ENCODE data around the gene TBL1X. TPM values are rescaled to one million over a fixed set of nuclear protein-coding genes. Genes with fewer than 3 reads are reported as not detected.
"Not testable (repeated sequence)": the region's sequence is repeated elsewhere in the genome, so short reads cannot be mapped to it uniquely, and the experiment has no call there.

The TBL1X gene
- total and polyA plus RNA-seq, 2 donors: 19.8 to 26.1 TPM

DNA sequence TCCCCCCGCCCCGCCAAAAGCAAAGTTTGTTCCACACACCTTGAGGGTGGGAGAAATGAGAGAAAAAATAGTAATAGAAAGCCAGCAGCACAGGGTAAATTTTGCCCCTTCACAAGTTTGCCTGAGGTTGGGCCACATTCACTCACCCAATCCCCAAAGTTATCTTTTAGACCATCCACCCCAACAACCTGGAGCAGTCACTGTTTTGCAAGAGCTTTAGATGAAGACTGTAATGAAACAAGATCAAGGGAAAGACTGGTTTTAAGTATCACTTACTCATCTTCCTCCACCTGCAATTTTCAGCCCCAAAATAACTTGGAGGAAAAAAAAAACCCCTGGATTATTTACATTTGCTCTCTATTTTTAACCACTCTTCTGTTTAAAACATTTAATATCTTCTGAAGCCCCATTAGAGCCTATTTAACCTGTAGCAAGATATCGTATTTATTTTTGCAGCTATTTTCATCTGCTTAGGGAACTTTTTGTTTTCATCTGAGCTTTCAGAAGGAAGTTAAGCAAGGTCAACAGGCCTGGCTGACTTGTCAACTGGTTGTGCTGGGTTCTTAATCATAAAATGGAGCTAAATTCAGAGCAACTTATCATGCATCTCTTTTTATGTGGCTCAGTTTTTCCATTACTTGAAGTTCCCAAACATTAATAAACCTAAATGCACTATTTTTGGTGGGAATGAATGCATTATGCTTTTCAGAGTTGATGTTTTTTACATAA lies 24.6 kb upstream of the TBL1X start:
- Histone ChIP-seq H3K27ac (ENCODE audit: low read depth) (peak overlapping the region; percentile 10), H3K4me3 (ENCODE audit: low read depth, low read length) (no peak overlapping the region), H3K4me1 (ENCODE audit: insufficient read depth) (no peaks in the 10 kb centered on the region), H3K36me3 (ENCODE audit: insufficient read depth) (no peaks in the 10 kb centered on the region)
- DNase-seq (ENCODE audit: extremely low spot score): no peak
- WGBS: 68% methylated on average over 3 of the region's 3 CpGs

DNA sequence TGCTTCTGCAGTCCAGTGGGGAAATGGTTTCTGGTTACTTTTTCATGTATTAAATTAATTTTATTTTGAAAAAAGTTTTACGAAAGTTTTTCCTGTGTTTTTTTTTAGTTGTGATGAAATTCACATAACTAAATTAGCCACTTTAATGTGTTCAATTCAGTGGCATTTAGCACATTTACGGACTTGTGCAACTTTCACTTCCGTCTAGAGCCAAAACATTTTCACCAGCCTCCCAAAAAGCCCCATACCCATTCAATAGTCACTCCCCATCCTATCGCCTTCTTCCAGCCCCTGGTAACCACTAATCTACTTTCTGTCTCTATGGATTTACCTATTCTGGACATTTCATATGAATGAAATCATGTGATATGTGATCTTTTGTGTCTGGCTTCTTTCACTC lies 22.8 kb upstream of the TBL1X start:
- DNase-seq (ENCODE audit: extremely low spot score): no peak
- no peak overlapping the region for H3K4me3 ChIP-seq (ENCODE audit: low read depth, low read length)
- no peak overlapping the region for H3K27ac ChIP-seq (ENCODE audit: low read depth)
- H3K36me3 ChIP-seq (ENCODE audit: insufficient read depth): no peaks in the 10 kb centered on the region
- WGBS: 72% methylated on average over 4 of the region's 4 CpGs
- H3K4me1 ChIP-seq (ENCODE audit: insufficient read depth): no peaks in the 10 kb centered on the region

DNA sequence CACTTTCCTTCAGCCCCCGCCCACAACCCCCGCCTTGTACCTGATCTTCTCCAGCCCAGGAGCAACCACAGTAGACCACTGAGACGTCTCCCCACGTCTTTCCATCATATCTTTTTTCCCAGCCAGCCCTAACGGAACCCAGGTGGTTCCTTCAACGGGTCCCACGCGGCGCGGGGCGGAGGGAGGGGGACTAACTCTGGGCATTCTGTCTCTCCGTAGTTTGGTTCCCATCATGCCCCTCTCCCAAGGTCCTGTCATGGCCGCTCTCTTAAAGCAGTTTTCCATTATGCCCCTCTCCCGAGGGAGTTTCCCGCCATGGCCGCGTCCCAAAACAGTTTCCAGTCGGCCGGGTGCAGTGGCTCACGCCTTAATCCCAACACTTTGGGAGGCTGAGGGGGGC lies 21.5 kb upstream of the TBL1X start:
- H3K27ac ChIP-seq (ENCODE audit: low read depth): no peak overlapping the region
- H3K4me1 ChIP-seq (ENCODE audit: insufficient read depth): no peaks in the 10 kb centered on the region
- H3K36me3 ChIP-seq (ENCODE audit: insufficient read depth): no peaks in the 10 kb centered on the region
- no peak for DNase-seq (ENCODE audit: extremely low spot score)
- 91% methylated on average over 20 of the region's 20 CpGs for WGBS
- H3K4me3 ChIP-seq (ENCODE audit: low read depth, low read length): no peak overlapping the region

DNA sequence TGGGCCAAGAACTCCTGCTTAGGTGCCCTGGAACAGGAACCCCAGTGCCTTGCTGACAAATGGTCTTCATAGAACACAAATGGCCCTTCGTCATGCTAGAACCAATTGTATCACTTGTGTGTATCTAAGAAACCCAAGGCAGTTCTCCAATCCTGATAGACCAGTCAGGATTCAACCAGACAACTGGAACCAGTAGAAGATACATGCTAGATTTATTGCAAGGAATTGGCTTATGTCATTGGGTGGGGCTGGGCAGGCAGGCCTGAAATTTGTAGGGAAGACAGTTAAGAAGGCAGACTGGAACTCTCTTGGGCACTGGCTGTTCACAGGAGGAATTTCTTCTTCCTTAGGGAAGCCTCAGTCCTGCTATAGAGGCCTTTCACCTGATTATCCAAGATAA lies 17.0 kb upstream of the TBL1X start:
- no peaks in the 10 kb centered on the region for H3K36me3 ChIP-seq (ENCODE audit: insufficient read depth)
- no peak overlapping the region for H3K27ac ChIP-seq (ENCODE audit: low read depth)
- WGBS: 70% methylated on average over 1 of the region's 1 CpG
- H3K4me1 ChIP-seq (ENCODE audit: insufficient read depth): no peaks in the 10 kb centered on the region
- no peak for DNase-seq (ENCODE audit: extremely low spot score)
- no peak overlapping the region for H3K4me3 ChIP-seq (ENCODE audit: low read depth, low read length)

DNA sequence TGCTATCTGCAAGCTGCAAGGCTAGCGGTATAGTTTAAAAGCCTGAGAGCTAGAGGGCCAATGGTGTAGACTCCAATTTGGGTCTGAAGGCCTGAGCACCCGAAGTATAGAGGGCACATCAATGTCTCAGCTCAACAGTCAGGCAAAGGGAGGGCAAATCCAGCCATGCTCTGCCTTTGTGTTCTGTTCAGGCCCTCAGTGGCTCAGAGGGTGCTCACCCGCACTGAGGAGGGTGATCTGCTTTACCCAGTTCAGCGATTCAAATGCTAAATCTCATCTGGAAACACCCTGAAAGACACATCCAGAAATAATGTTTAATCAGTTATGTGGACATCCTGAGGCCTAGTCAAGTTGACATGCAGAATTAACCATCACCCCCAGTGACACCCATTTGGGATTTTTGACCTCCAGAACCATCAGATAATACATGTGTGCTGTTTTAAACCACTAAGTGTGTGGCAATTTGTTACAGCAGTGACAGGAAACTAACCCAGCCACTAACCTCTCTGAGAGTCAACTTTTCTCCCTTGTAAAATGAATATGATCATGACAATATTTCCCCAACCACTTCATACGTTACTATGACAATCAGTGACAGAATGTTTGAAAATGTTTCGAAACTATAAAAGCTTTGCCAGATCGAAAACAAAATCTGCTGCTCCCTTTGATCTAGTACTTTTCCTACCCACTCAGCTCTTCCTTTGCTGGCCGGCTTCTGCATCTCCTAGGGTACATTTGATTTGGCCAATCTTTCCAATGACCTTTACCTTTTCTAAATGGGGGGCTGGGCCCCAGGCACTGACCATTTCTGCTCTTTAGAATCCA lies 8.4 kb upstream of the TBL1X start:
- WGBS: 84% methylated on average over 8 of the region's 8 CpGs
- no peaks in the 10 kb centered on the region for H3K4me1 ChIP-seq (ENCODE audit: insufficient read depth)
- H3K4me3 ChIP-seq (ENCODE audit: low read depth, low read length): no peak overlapping the region
- DNase-seq (ENCODE audit: extremely low spot score): no peak
- H3K27ac ChIP-seq (ENCODE audit: low read depth): no peak overlapping the region
- H3K36me3 ChIP-seq (ENCODE audit: insufficient read depth): no peaks in the 10 kb centered on the region

DNA sequence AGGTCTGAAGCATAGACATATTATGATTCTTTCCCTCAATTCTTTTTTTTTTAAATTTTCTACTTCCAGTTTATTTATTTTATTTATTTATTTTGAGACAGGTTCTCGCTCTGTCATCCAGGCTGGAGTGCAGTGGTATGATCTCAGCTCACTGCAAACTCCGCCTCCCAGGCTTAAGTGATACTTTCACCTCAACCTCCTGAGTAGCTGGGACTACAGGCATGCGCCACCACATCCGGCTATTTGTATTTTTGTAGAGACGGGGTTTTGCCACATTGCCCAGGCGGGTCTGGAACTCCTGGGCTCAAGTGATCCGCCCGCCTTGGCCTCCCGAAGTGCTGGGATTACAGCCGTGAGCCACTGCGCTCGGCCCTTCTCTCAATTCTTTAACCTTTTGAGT lies 6.8 kb upstream of the TBL1X start:
- not testable (repeated sequence) for H3K4me3 ChIP-seq (ENCODE audit: low read depth, low read length); H3K27ac ChIP-seq (ENCODE audit: low read depth); H3K4me1 ChIP-seq (ENCODE audit: insufficient read depth); H3K36me3 ChIP-seq (ENCODE audit: insufficient read depth); DNase-seq (ENCODE audit: extremely low spot score)
- WGBS: 89% methylated on average over 12 of the region's 12 CpGs

DNA sequence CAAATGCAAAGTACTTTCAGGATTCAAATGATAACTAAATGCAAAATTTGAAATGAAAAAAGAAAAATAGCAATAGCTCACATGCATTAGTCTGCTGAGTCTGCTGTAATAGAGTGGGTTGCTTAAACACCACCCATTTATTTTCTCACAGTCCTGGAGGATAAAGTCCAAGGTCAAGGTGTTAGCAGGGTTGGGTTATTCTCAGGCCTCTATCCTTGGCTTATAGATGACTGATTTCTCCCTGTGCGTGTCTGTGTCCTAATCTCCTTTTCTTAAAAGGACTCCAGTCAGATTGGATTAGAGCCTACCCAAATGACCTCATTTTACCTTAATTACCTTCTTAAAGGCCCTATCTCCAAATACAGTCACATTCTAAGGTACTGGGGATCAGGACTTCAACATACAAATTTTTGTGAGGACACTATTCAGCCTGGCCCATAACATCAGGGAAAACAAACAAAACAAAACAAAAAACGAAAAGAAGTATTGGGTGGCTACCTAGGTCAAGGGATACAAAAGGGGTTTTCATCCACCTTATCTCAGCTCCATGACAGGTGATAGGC lies 6.3 kb upstream of the TBL1X start:
- no peak overlapping the region for H3K27ac ChIP-seq (ENCODE audit: low read depth)
- DNase-seq (ENCODE audit: extremely low spot score): no peak
- WGBS: 42% methylated on average over 2 of the region's 2 CpGs

DNA sequence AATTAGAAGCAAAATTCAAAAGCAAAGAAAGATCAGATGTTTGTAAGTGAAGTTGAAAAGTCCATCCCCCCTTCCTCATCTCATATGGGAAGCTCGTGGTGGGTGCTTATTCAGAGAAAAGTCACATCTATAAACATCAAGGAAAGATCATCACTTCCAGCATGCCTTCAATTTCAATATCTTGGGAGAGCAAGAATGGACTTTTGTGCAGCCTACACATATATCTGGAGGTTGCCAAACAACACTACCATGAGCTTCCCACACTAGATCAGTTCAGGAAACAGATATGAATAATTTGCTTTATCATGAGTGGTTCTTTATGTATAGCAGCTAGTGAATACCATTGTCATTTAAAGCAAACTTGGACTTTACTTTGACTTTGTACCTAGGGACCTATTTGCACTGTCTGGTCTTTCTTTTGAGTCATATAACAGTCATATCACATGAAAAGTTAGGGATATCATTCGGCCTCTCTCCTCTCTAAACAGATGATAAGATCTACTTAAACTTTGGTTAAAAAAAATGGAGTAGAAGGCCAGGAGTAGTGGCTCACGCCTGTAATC lies 5.6 kb upstream of the TBL1X start:
- Histone ChIP-seq H3K4me3 (ENCODE audit: low read depth, low read length) (no peak overlapping the region), H3K27ac (ENCODE audit: low read depth) (no peak overlapping the region), H3K4me1 (ENCODE audit: insufficient read depth) (peaks cover 2% of the 10 kb centered on the region), H3K36me3 (ENCODE audit: insufficient read depth) (no peaks in the 10 kb centered on the region)
- DNase-seq (ENCODE audit: extremely low spot score): no peak
- WGBS: 77% methylated on average over 3 of the region's 3 CpGs

More for the DNA sequence above, 6.3 kb upstream of the TBL1X start:
- H3K4me1 ChIP-seq (ENCODE audit: insufficient read depth): peaks cover 2% of the 10 kb centered on the region
- H3K36me3 ChIP-seq (ENCODE audit: insufficient read depth): no peaks in the 10 kb centered on the region
- no peak overlapping the region for H3K4me3 ChIP-seq (ENCODE audit: low read depth, low read length)

DNA sequence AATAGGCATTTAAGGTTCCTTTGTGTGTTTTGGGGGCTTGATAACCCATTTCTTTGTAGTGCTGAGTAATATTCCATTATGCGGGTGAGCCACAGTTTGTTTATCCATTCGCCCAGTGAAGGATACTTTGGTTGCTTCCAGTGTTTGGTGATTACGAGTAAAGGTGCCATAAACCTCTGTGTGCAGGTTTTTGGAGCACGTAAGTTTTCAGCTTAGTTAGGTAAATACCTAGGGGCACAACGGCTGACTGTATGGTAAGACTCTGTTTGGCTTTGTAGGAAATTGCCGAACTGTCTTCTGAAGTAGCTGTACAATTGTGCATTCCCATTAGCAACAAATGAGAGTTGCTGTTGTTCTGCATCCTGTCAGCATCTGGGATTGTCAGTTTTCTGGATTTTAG lies 3.8 kb upstream of the TBL1X start:
- no peaks in the 10 kb centered on the region for H3K36me3 ChIP-seq (ENCODE audit: insufficient read depth)
- no peak overlapping the region for H3K4me3 ChIP-seq (ENCODE audit: low read depth, low read length)
- no peak overlapping the region for H3K27ac ChIP-seq (ENCODE audit: low read depth)
- H3K4me1 ChIP-seq (ENCODE audit: insufficient read depth): peaks cover 3% of the 10 kb centered on the region
- no peak for DNase-seq (ENCODE audit: extremely low spot score)
- 80% methylated on average over 6 of the region's 6 CpGs for WGBS

DNA sequence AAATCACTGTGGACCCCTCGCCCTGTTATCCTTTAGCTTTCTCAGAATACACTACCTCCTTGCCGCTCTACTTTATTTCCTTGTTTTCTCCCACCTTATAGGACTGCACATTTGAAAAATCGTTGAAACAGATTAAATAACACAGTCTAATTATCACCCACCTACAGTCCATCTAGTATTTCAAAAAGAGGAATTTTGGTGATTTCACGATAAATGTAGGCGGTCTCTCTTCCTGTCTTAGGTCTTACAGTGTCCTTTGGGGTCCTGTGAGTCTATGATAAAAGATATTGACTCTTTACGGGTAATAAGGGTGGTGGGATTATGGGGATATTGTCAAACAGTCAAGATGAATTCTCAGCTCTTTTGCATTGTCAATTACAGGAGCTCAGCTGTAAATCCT lies 2.4 kb upstream of the TBL1X start:
- Histone ChIP-seq H3K4me1 (ENCODE audit: insufficient read depth) (peaks cover 3% of the 10 kb centered on the region), H3K4me3 (ENCODE audit: low read depth, low read length) (no peak overlapping the region), H3K36me3 (ENCODE audit: insufficient read depth) (no peaks in the 10 kb centered on the region), H3K27ac (ENCODE audit: low read depth) (no peak overlapping the region)
- 60% methylated on average over 6 of the region's 6 CpGs for WGBS
- no peak for DNase-seq (ENCODE audit: extremely low spot score)

DNA sequence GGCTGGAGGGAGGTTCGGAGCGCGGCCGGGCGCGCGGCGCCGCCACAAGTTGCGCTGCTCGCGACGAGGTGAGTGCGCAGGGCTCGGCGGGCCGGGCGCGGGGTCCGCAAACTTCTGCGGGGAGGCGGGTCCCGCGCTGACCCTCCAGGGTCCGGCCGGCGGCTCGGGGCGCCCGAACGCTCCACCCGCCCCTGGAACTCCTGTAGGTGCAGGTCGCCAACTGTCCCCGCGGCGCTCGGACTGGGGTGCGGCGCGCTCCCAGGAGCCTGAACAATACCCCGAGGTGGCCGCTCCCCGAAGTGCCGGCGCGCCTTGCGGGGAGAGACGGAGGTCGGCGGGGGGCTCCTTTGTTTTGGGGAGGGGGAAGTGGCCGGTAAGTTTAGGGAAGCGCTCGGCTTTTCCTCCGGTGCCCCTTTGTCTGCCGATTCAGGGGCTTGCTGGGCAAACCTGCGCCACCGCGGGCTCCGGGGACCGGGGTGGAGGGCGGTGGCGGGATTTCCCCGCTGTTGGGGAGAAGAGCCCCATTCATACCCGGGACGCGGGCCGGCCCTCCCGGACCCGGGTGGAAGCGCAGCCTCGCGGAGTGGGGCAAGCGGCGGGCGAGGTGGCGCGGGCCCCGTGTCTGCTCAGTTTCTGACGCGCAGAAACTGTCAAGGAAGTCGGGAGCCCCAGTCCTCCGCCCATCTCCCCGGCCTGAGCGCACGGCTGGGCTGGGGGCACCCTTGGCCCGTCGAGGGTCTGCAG lies 694 bp downstream of the TBL1X start:
- Histone ChIP-seq H3K4me1 (ENCODE audit: insufficient read depth) (peaks cover 3% of the 10 kb centered on the region), H3K36me3 (ENCODE audit: insufficient read depth) (no peaks in the 10 kb centered on the region), H3K4me3 (ENCODE audit: low read depth, low read length) (peak overlapping the region; percentile 77), H3K27ac (ENCODE audit: low read depth) (peak overlapping the region; percentile 90)
- WGBS: under 1% methylated on average over 78 of the region's 87 CpGs
- no peak for DNase-seq (ENCODE audit: extremely low spot score)

DNA sequence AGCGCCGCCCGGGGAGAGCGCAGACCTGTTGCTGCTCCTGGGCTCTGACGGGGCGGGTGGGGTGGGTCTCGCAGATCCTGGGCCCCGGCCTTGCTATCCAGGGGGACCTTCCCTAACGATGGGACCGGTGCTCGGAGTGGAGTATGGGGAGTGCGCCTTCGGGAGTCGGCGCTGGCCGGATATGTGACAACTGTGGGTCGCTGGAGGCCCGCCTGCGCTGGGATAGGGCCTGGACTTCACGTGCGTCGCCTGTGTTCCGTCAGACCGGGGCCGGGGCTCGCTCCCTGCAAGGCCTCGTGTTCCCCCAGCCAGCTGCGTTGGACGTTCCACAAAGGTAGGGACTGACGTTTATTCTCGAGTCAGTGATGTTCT lies 1.3 kb downstream of the TBL1X start:
- under 1% methylated on average over 31 of the region's 31 CpGs for WGBS
- H3K36me3 ChIP-seq (ENCODE audit: insufficient read depth): no peaks in the 10 kb centered on the region
- peak overlapping the region; percentile 77 for H3K4me3 ChIP-seq (ENCODE audit: low read depth, low read length)
- DNase-seq (ENCODE audit: extremely low spot score): no peak
- peak overlapping the region; percentile 90 for H3K27ac ChIP-seq (ENCODE audit: low read depth)
- peaks cover 3% of the 10 kb centered on the region for H3K4me1 ChIP-seq (ENCODE audit: insufficient read depth)

DNA sequence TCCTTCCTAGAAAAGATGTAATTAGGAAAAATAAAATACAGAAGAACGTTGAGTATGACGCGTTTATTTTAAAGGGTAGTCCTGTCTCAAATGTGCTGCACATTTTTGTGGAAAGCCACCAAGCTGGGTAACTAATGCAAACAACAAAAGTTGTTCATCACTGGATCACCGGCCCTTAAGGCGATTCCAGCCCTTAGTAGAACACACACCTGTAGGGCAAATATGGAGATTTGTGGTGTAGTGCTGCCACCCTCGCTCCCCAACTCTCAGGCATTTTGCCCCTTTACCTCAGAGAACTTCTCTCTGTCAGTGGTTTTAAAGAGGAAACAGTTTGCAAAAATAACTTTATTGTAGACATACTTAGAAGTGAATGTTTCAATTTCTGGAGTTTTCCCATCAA lies 1.9 kb downstream of the TBL1X start:
- H3K27ac ChIP-seq (ENCODE audit: low read depth): no peak overlapping the region
- peak overlapping the region; percentile 77 for H3K4me3 ChIP-seq (ENCODE audit: low read depth, low read length)
- WGBS: 49% methylated on average over 6 of the region's 6 CpGs
- peaks cover 3% of the 10 kb centered on the region for H3K4me1 ChIP-seq (ENCODE audit: insufficient read depth)
- H3K36me3 ChIP-seq (ENCODE audit: insufficient read depth): no peaks in the 10 kb centered on the region
- DNase-seq (ENCODE audit: extremely low spot score): no peak

Data from urinary bladder (tissue), 4 donors.